ENCODE measurements around the gene USP17L27. TPM values are rescaled to one million over a fixed set of nuclear protein-coding genes. Genes with fewer than 3 reads are reported as not detected.
"Not testable (repeated sequence)": the region's sequence is repeated elsewhere in the genome, so short reads cannot be mapped to it uniquely, and the experiment has no call there.

Gene USP17L27
- total and polyA plus RNA-seq, 2 experiments from 2014 or later: not detected

DNA sequence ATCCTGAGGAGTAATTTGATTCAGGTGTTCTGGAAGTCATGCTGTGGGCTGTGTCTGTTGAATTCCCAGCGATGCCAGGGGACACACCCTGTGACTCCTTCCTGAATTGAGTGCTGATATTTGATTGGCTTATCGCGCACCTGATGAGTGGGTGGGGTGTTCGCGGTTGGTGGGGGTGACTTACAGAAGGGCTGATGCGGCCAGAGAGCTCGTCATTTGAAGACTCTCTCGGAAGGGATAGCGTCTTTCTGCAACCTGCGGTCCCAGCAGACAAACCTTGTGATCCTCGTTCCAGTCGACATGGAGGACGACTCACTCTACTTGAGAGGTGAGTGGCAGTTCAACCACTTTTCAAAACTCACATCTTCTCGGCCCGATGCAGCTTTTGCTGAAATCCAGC is 18.9 kb downstream of the USP17L27 start, which contains the start of gene USP17L30:
TSS of gene USP17L30 (plus strand) at position 301 of the 400 bp plus-strand sequence. CDS start at position 301, 0 bp downstream.
- H3K36me3 ChIP-seq (replicated peaks; ENCODE audit: insufficient read depth, low read depth); H3K9me2 ChIP-seq (replicated peaks; ENCODE audit: insufficient read depth); H3K4me1 ChIP-seq (ENCODE audit: insufficient read depth); DNase-seq (ENCODE audit: low spot score); H2AFZ ChIP-seq; H3K79me2 ChIP-seq; H3K9me3 ChIP-seq (ENCODE audit: low read depth); H3K27ac ChIP-seq; H3K4me3 ChIP-seq; H3K27me3 ChIP-seq; H3K4me2 ChIP-seq; H4K20me1 ChIP-seq (ENCODE audit: insufficient read depth, poor library complexity, severe bottlenecking): not testable (repeated sequence)
- WGBS (ENCODE audit: low lambda C conversion rate, missing lambda C conversion rate): no CpG with 5 or more reads among the region's 15 CpGs

DNA sequence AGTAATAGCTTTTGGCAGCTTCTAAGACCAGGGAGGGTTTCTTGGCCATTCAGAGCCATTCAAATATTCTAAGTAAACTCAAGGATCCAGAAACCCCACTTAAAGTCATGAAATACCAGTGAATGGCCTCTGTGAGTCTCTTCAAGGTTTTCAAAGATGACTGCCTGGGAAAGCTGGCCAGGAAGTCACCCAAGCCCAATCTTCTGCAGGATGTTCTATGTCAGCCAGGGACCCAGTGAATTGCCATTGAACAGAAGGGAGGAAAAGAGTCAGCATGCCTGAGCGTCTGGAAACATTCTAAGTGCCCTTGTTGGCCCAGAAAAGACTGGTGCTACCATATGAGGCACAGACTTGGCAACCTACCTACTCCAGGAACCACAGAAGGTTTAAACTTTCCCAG is 35.9 kb downstream of the USP17L27 start:
- not testable (repeated sequence) for H4K20me1 ChIP-seq (ENCODE audit: insufficient read depth, poor library complexity, severe bottlenecking); H3K27me3 ChIP-seq; DNase-seq (ENCODE audit: low spot score); H3K4me2 ChIP-seq; H3K27ac ChIP-seq; H3K79me2 ChIP-seq; H3K4me3 ChIP-seq; H2AFZ ChIP-seq; H3K9me2 ChIP-seq (replicated peaks; ENCODE audit: insufficient read depth); H3K36me3 ChIP-seq (replicated peaks; ENCODE audit: insufficient read depth, low read depth); H3K9me3 ChIP-seq (ENCODE audit: low read depth); H3K4me1 ChIP-seq (ENCODE audit: insufficient read depth)
- WGBS (ENCODE audit: low lambda C conversion rate, missing lambda C conversion rate): 50% methylated on average over 1 of the region's 1 CpG

DNA sequence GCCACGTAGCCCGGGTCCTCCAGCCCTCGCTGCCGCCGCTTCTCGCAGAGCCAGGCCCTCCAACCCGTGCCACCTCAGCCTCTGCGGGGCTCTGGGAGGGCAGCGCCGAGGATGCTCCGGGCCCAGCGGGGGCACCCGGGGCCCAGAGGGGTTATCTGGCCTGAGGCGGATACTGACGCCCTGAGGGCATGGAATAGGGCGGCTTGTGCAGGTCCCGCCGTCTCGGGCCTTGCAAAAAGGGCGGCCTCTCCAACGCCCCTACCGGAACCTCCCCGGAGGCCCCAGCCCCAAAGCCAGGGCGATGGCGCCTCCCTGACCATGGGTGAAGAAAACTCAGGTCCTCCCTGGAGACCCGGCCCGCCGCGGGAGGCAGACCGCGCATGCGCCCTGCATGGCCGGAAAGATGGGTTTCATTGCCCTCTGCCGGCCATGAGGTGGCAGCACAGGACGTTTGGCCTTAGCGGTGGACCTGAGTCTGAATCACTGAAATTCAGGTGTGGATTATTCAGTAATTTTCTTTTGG is 37.1 kb downstream of the USP17L27 start:
- not testable (repeated sequence) for H3K27me3 ChIP-seq; H3K9me2 ChIP-seq (replicated peaks; ENCODE audit: insufficient read depth); H3K79me2 ChIP-seq; H3K4me1 ChIP-seq (ENCODE audit: insufficient read depth); H4K20me1 ChIP-seq (ENCODE audit: insufficient read depth, poor library complexity, severe bottlenecking); DNase-seq (ENCODE audit: low spot score); H3K27ac ChIP-seq; H3K4me3 ChIP-seq; H3K9me3 ChIP-seq (ENCODE audit: low read depth); H3K36me3 ChIP-seq (replicated peaks; ENCODE audit: insufficient read depth, low read depth)
- Histone ChIP-seq H3K4me2 (peak overlapping the region; percentile 68), H2AFZ (peak overlapping the region; percentile 62)
- 45% methylated on average over 30 of the region's 36 CpGs for WGBS (ENCODE audit: low lambda C conversion rate, missing lambda C conversion rate)
- TF ChIP-seq, protein P1, sequence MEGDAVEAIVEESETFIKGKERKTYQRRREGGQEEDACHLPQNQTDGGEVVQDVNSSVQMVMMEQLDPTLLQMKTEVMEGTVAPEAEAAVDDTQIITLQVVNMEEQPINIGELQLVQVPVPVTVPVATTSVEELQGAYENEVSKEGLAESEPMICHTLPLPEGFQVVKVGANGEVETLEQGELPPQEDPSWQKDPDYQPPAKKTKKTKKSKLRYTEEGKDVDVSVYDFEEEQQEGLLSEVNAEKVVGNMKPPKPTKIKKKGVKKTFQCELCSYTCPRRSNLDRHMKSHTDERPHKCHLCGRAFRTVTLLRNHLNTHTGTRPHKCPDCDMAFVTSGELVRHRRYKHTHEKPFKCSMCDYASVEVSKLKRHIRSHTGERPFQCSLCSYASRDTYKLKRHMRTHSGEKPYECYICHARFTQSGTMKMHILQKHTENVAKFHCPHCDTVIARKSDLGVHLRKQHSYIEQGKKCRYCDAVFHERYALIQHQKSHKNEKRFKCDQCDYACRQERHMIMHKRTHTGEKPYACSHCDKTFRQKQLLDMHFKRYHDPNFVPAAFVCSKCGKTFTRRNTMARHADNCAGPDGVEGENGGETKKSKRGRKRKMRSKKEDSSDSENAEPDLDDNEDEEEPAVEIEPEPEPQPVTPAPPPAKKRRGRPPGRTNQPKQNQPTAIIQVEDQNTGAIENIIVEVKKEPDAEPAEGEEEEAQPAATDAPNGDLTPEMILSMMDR (IDR thresholded peaks at IDR 0.05; ENCODE audit: poor library complexity): peak; percentile 53

DNA sequence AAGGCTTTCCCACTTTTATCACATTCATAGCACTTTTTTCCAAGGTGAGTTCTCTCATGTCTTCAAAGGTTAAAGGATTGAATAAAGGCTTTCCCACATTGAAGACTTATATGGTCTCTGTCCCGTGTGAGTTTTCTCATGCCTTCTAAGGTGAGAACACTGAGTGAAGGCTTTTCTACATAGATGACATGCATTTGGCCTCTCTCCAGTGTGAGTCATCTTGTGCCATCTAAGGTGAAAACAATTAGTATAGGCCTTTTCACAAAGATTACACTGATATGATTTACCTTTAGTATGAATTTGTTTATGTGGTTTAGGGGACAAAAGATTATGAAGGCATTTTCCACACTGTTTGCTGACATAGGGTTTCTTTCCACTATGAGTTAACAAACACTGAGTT is 40.2 kb downstream of the USP17L27 start:
- no peaks in the 10 kb centered on the region for H3K9me3 ChIP-seq (ENCODE audit: low read depth)
- no peak overlapping the region for H2AFZ ChIP-seq
- DNase-seq (ENCODE audit: low spot score): no peak
- no peak overlapping the region for H3K4me2 ChIP-seq
- H3K27me3 ChIP-seq: no peaks in the 10 kb centered on the region
- no peak overlapping the region for H3K4me3 ChIP-seq
- H3K79me2 ChIP-seq: no peaks in the 10 kb centered on the region
- H3K9me2 ChIP-seq (replicated peaks; ENCODE audit: insufficient read depth): no peaks in the 10 kb centered on the region
- WGBS (ENCODE audit: low lambda C conversion rate, missing lambda C conversion rate): 71% methylated on average over 1 of the region's 1 CpG
- H3K36me3 ChIP-seq (replicated peaks; ENCODE audit: insufficient read depth, low read depth): no peaks in the 10 kb centered on the region
- TF ChIP-seq EZH2phosphoT487 (IDR thresholded peaks at IDR 0.05; ENCODE audit: low read depth, severe bottlenecking, unreplicated experiment) (no peak), EZH2 (IDR thresholded peaks at IDR 0.05; ENCODE audit: borderline replicate concordance) (no peak)
- TF ChIP-seq, protein P1 (IDR thresholded peaks at IDR 0.05; ENCODE audit: poor library complexity): no peak
- H3K4me1 ChIP-seq (ENCODE audit: insufficient read depth): no peaks in the 10 kb centered on the region
- H3K27ac ChIP-seq: no peak overlapping the region
- H4K20me1 ChIP-seq (ENCODE audit: insufficient read depth, poor library complexity, severe bottlenecking): no peaks in the 10 kb centered on the region

DNA sequence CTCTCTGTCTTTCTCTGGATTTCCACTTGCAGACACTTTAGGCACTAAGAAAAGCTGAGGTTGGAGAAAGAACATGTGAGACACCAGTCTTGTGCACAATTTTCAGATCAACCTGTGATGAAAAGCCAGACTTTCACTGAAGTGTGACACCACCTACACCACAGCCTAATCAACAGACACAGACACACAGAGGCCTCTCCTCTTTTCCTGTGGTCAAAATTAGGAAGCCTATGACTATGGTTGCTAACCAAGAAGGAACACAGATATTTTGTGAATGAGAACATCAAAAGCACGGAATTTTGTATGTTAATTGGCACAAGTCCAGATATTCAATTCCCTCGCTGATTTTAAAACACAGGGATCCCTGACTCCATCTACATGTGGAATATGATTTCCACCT is 45.1 kb downstream of the USP17L27 start:
- H3K27ac ChIP-seq; DNase-seq (ENCODE audit: low spot score); H3K36me3 ChIP-seq (replicated peaks; ENCODE audit: insufficient read depth, low read depth); H4K20me1 ChIP-seq (ENCODE audit: insufficient read depth, poor library complexity, severe bottlenecking); H3K9me3 ChIP-seq (ENCODE audit: low read depth); H3K79me2 ChIP-seq; H2AFZ ChIP-seq; H3K9me2 ChIP-seq (replicated peaks; ENCODE audit: insufficient read depth); H3K4me1 ChIP-seq (ENCODE audit: insufficient read depth); H3K27me3 ChIP-seq; H3K4me3 ChIP-seq; H3K4me2 ChIP-seq: not testable (repeated sequence)
- WGBS (ENCODE audit: low lambda C conversion rate, missing lambda C conversion rate): 64% methylated on average over 2 of the region's 2 CpGs

Other genes with a start within 250 kb of the USP17L27 start
- gene FAM90A26, start 173.7 kb upstream of the USP17L27 start, total RNA-seq: not detected in 2 replicates
- gene FAM90A26, start 173.7 kb upstream of the USP17L27 start, polyA plus RNA-seq: not detected in 2 replicates
- gene USP17L10, start 133.5 kb upstream of the USP17L27 start, total RNA-seq: not detected in 2 replicates
- gene USP17L10, start 133.5 kb upstream of the USP17L27 start, polyA plus RNA-seq: not detected in 2 replicates
- gene USP17L11, start 128.7 kb upstream of the USP17L27 start, total RNA-seq: not detected in 2 replicates
- not detected in 2 replicates for gene USP17L11, start 128.7 kb upstream of the USP17L27 start, polyA plus RNA-seq
- not detected in 2 replicates for gene USP17L12, start 124.0 kb upstream of the USP17L27 start, total RNA-seq
- gene USP17L12, start 124.0 kb upstream of the USP17L27 start, polyA plus RNA-seq: not detected in 2 replicates
- not detected in 2 replicates for gene USP17L13, start 119.3 kb upstream of the USP17L27 start, total RNA-seq
- gene USP17L13, start 119.3 kb upstream of the USP17L27 start, polyA plus RNA-seq: not detected in 2 replicates
- 0.56 TPM in 1 of 2 replicates, not detected in the other for gene USP17L15, start 109.8 kb upstream of the USP17L27 start, total RNA-seq
- gene USP17L15, start 109.8 kb upstream of the USP17L27 start, polyA plus RNA-seq: not detected in 2 replicates
- gene USP17L17, start 100.3 kb upstream of the USP17L27 start, total RNA-seq: not detected in 2 replicates
- gene USP17L17, start 100.3 kb upstream of the USP17L27 start, polyA plus RNA-seq: not detected in 2 replicates
- gene USP17L18, start 95.5 kb upstream of the USP17L27 start, total RNA-seq: not detected in 2 replicates
- gene USP17L18, start 95.5 kb upstream of the USP17L27 start, polyA plus RNA-seq: not detected in 2 replicates
- gene USP17L19, start 90.8 kb upstream of the USP17L27 start, total RNA-seq: not detected in 2 replicates
- gene USP17L19, start 90.8 kb upstream of the USP17L27 start, polyA plus RNA-seq: not detected in 2 replicates
- not detected in 2 replicates for gene USP17L20, start 86.0 kb upstream of the USP17L27 start, total RNA-seq
- gene USP17L20, start 86.0 kb upstream of the USP17L27 start, polyA plus RNA-seq: not detected in 2 replicates
- not detected in 2 replicates for gene USP17L21, start 81.3 kb upstream of the USP17L27 start, total RNA-seq
- not detected in 2 replicates for gene USP17L21, start 81.3 kb upstream of the USP17L27 start, polyA plus RNA-seq
- not detected in 2 replicates for gene USP17L22, start 76.5 kb upstream of the USP17L27 start, total RNA-seq
- not detected in 2 replicates for gene USP17L22, start 76.5 kb upstream of the USP17L27 start, polyA plus RNA-seq
- not detected in 2 replicates for gene USP17L24, start 19.0 kb upstream of the USP17L27 start, total RNA-seq
- gene USP17L24, start 19.0 kb upstream of the USP17L27 start, polyA plus RNA-seq: not detected in 2 replicates
- not detected in 2 replicates for gene USP17L25, start 14.2 kb upstream of the USP17L27 start, total RNA-seq
- gene USP17L25, start 14.2 kb upstream of the USP17L27 start, polyA plus RNA-seq: not detected in 2 replicates
- not detected in 2 replicates for gene USP17L26, start 9.5 kb upstream of the USP17L27 start, total RNA-seq
- gene USP17L26, start 9.5 kb upstream of the USP17L27 start, polyA plus RNA-seq: not detected in 2 replicates
- not detected in 2 replicates for gene USP17L5, start 4.7 kb upstream of the USP17L27 start, total RNA-seq
- not detected in 2 replicates for gene USP17L5, start 4.7 kb upstream of the USP17L27 start, polyA plus RNA-seq
- gene USP17L28, start 4.7 kb downstream of the USP17L27 start, total RNA-seq: not detected in 2 replicates
- not detected in 2 replicates for gene USP17L28, start 4.7 kb downstream of the USP17L27 start, polyA plus RNA-seq
- not detected in 2 replicates for gene USP17L29, start 9.5 kb downstream of the USP17L27 start, total RNA-seq
- not detected in 2 replicates for gene USP17L29, start 9.5 kb downstream of the USP17L27 start, polyA plus RNA-seq
- gene USP17L30, start 19.0 kb downstream of the USP17L27 start, total RNA-seq: not detected in 2 replicates
- gene USP17L30, start 19.0 kb downstream of the USP17L27 start, polyA plus RNA-seq: not detected in 2 replicates
- not detected in 2 replicates for gene DEFB131A, start 100.3 kb downstream of the USP17L27 start, total RNA-seq
- gene DEFB131A, start 100.3 kb downstream of the USP17L27 start, polyA plus RNA-seq: not detected in 2 replicates